ENCODE results near the gene ANK3. TPM values are rescaled to one million over a fixed set of nuclear protein-coding genes. Genes with fewer than 3 reads are reported as not detected.
A peak's percentile ranks its signal among the peaks of the same experiment; 100 is the strongest.

ANK3 gene
- total RNA-seq: 10 to 100 TPM; 38.6 to 39.9 TPM
- 23.5 TPM for polyA plus RNA-seq (ENCODE audit: insufficient read depth, low read depth, low replicate concordance)
- long read RNA-seq, donor 1: 0 reads
- long read RNA-seq, donor 2, partial matches to known transcripts: 0 of 1 reads
- long read RNA-seq, donor 2, other reads (novel, unspliced or antisense): 0 of 1 reads

DNA sequence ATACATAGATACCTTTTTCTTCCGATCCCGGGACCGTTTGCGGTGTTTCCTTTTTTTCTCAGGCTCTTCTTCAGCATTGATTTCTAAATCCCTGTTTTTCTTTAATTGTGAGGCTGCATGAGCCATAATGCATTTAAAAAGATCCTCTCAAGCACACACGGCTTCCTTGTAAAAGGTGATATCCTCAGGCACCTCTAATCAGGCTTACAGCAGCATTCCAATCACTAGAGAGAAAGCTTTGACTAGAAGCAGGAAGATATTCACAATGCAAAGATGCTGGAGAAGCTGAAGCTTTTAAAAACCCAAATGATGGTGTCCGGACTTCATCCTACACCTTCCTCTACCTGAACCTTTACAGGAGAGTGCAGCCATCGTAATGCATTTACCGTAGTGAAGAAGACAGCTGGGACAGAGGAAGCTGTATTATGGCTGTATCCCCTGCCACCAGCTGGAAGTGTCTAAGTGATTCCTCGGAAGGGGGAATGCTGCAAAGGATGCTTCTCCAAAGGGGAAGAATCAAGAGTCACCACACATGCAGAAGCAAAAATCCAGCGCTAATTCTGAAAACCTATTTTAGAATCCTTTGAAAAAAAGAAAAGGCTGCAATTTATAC, at the start of gene ANK3:
Gene ANK3, minus strand, starts transcription at position 463 of the 613 bp plus-strand sequence. Its CDS starts 337 bp downstream, at position 126.
- no peaks in the 10 kb centered on the region for H3K4me1 ChIP-seq
- H3K9me3 ChIP-seq: no peaks in the 10 kb centered on the region
- intact Hi-C loops (cut with DNase I; ENCODE audit: low total_unique reads): no loop called here
- WGBS, 2 donors: 77 to 79% methylated on average over 10 of the region's 10 CpGs
- no peaks in the 10 kb centered on the region for H3K36me3 ChIP-seq (ENCODE audit: low read depth, missing control alignments)
- no peak for DNase-seq
- TF ChIP-seq CTCF (IDR thresholded peaks at IDR 0.05) (no peak), POLR2A (IDR thresholded peaks at IDR 0.05) (no peak)
- no peak within 1 kb of the TSS for H3K27ac ChIP-seq
- H3K27me3 ChIP-seq: no peaks in the 10 kb centered on the region
- H3K4me3 ChIP-seq: no peak within 1 kb of the TSS

GRCh38 chr10:60434418-60435046, 44.9 kb upstream of the ANK3 start:
- Histone ChIP-seq H3K4me1 (no peaks in the 10 kb centered on the region), H3K36me3 (ENCODE audit: low read depth, missing control alignments) (no peaks in the 10 kb centered on the region), H3K27me3 (no peaks in the 10 kb centered on the region), H3K9me3 (no peaks in the 10 kb centered on the region), H3K4me3 (no peak overlapping the region), H3K27ac (no peak overlapping the region)
- peak; percentile 52 for DNase-seq
- intact Hi-C loops (cut with DNase I; ENCODE audit: low total_unique reads): no loop called here
- TF ChIP-seq POLR2A (IDR thresholded peaks at IDR 0.05): no peak
- peak; percentile 60 to 64 (median 60) for TF ChIP-seq CTCF (IDR thresholded peaks at IDR 0.05)
- 44 to 50% methylated on average over 3 of the region's 3 CpGs for WGBS, 2 donors

GRCh38 chr10:60433684-60434083, 44.0 kb upstream of the ANK3 start:
- TF ChIP-seq POLR2A (IDR thresholded peaks at IDR 0.05) (no peak), CTCF (IDR thresholded peaks at IDR 0.05) (no peak)
- H3K9me3 ChIP-seq: no peaks in the 10 kb centered on the region
- DNase-seq: no peak
- no peaks in the 10 kb centered on the region for H3K4me1 ChIP-seq
- intact Hi-C loops (cut with DNase I; ENCODE audit: low total_unique reads): no loop called here
- 22 to 47% methylated on average over 3 of the region's 3 CpGs for WGBS, 2 donors
- H3K27ac ChIP-seq: no peak overlapping the region
- no peak overlapping the region for H3K4me3 ChIP-seq
- H3K27me3 ChIP-seq: no peaks in the 10 kb centered on the region
- H3K36me3 ChIP-seq (ENCODE audit: low read depth, missing control alignments): no peaks in the 10 kb centered on the region

DNA sequence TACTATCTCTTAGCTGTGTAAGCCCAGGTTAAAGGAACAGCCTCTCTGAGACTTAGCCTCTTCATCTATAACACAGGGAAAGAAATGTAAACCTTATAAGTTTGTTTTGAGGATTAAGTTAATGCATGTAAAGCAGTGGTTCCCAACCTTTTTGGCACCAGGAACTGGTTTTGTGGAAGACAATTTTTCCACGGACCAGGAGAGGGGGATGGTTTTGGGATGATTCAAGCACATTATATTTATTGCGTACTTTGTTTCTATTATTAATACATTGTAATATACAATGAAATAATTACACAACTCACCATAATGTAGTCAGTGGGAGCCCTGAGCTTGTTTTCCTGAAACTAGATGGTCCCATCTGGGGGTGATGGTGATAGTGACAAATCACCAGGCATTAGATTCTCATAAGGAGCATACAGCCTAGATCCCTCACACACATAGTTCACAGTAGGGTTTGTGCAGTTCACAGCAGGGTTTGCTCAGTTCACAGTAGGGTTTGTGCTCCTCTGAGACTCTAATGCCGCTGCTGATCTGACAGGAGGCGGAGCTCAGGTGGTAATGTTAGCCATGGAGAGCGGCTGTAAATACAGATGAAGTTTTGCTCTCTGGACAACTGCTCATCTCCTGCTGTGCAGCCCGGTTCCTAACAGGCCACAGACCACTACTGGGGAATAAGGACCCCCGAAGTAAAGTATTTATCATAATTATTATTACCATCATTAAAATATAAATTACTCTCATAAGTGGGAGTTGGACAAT, 41.3 kb upstream of the ANK3 start:
- Histone ChIP-seq H3K4me1 (no peaks in the 10 kb centered on the region), H3K27me3 (no peaks in the 10 kb centered on the region), H3K27ac (no peak overlapping the region), H3K36me3 (ENCODE audit: low read depth, missing control alignments) (no peaks in the 10 kb centered on the region), H3K4me3 (no peak overlapping the region), H3K9me3 (no peaks in the 10 kb centered on the region)
- TF ChIP-seq CTCF (IDR thresholded peaks at IDR 0.05) (no peak), POLR2A (IDR thresholded peaks at IDR 0.05) (no peak)
- intact Hi-C loops (cut with DNase I; ENCODE audit: low total_unique reads): no loop called here
- 76 to 78% methylated on average over 7 of the region's 7 CpGs for WGBS, 2 donors
- DNase-seq: no peak

Data from testis (tissue), 5 donors.